GM03348 (cell line): ENCODE data around the gene AKAP13.
A peak's percentile ranks its signal among the peaks of the same experiment; 100 is the strongest.

ENCODE experiments used
- DNase-seq: peaks from one replicate; pipeline ENCODE4 v3.0.0; 2012; ENCODE audit warnings: low spot score

AKAP13 gene

GRCh38 chr15:85496551-85497171 is 116.3 kb downstream of the AKAP13 start:
- DNase-seq = no peak

- DNase-seq = no peak
These were observed 116.8 kb downstream of the AKAP13 start for GRCh38 chr15:85497172-85497569.

- DNase-seq = no peak
These were observed 118.1 kb downstream of the AKAP13 start for GRCh38 chr15:85498471-85498870.

DNA sequence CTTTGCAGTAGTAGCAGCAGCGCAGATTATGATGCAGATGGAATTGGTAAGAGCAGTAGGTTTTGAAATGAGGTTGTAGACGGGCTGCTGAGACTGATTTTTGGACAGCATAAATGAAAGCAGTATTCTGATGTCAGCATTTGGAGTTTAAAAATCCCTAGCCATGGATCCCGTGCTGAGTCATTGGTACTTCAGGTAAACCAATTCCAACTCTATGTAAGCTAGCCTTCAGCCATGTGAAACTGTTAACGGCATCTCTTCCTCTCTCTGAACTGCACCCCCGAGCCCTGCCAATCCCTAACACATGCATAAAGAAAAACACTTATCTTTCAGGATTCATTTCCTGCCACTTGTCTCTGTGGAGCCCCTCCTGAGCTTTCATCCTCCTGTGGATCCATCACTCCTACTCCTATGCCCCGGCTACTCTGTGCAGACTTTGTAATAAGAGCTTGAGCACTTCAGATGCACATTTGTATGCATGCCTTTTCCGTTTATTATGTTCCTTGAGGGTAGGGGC is 119.0 kb downstream of the AKAP13 start:
- DNase-seq = no peak

GRCh38 chr15:85500060-85500708 is 119.8 kb downstream of the AKAP13 start:
- DNase-seq = no peak

- no peak for DNase-seq
These were observed 120.3 kb downstream of the AKAP13 start for GRCh38 chr15:85500729-85501128.

DNA sequence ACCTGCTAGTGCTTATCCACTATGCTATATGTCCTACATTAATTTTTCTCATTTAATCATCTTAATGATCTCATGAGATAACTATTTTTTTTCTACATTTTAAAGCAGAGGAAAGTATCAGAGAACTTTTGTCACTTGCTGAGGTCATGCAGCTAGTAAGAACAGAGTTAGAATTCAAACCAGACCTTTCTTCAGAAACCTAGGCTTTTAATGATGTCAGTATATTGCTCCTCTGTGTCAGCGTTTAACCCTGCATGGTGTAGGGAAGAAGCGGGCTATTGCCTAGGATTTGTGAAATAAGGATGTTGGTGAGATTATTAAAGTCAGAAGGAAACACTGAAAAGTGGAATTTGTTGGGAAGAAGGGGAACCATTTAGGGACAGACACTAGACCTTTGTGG is 121.2 kb downstream of the AKAP13 start:
- no peak for DNase-seq

DNA sequence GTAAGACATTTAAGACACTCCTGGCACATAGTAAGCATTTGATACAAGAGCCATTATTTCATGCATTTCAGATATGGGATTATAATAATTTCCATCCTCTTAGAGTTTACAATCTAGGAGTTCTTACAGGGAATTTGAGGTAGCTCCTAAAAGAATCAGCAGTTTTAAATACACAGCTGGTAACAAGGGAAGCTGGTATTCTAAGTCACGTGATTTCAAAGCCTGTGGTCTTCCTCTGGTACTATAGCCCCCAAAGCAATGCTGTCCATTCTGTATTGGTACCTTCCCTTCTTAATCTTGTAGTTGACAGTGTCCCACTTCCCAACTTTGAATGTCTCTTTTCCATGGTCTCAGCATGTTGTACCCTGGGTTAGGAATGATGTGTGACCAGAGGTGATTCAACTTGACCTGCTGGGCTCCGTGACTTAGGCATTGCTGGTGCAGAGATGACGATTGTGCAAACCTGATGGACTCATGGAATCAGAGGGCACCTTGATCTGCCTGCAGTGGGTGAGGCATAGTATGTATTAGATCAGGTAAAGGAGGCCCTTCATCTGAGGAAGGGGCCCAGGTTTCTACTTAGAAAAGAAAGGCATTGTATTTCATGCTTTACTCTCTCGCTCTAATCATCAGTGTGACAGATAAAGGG is 122.9 kb downstream of the AKAP13 start:
- no peak for DNase-seq

DNA sequence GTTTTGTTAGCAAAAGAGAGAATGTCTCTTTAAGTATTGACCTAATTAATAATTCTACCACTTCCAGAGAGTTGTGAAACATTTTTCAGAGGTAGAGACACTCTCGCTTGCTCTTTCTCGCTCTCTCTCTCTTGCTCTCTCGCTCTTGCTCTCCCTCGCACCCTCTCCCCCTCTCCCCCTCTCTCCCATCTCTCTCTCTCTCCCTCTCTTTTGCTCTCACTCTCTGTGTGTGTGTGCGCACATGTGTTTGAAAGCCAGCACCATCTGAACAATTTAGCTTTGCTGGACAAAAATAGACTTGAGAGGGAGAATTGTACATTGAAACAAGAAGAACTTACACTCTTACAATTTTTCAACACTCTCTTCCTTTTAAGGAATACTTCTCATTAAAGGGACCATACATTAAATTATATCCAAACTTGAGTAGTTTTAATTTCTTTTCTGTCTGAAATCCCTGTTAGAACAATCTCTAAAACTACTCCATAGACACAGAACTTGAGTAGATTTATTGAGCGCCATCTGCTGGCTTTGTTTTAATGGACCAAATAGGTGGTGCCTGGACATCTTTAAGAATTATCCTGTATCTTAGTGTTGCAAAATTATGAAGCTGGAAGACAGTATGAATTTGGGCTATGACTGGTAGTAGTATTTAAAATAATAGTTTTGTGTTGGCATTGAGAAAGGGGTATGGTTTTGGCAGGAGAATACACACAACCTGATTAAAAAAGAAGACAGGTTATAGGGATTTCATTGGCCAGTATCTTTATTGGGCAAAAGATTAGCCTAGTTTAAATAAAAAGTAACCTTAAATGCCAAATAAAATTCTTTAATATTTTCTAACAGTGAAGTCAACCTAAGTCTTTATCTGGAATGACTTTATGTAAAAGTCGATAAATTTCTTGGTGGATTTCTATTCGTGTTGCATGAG is 124.6 kb downstream of the AKAP13 start:
- DNase-seq = peak; percentile 63

DNA sequence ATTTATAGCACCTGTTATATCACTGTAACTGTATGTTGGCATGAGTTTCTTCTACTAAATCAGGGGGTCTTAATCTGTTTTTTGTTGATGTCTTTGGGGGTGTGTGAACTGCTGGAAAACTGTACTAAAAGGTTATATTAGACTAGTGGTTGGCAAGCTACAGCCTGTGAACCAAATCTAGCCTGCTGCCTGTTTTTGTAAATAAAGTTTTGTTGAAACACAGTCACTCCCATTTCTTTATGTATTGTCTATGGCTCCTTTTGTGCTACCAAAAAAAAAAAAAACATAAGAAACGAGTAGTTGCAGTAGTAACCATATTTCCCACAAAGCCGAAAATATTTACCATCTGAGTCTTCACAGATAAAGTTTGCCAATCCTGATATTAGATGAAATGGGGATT is 126.7 kb downstream of the AKAP13 start:
- DNase-seq = no peak

DNA sequence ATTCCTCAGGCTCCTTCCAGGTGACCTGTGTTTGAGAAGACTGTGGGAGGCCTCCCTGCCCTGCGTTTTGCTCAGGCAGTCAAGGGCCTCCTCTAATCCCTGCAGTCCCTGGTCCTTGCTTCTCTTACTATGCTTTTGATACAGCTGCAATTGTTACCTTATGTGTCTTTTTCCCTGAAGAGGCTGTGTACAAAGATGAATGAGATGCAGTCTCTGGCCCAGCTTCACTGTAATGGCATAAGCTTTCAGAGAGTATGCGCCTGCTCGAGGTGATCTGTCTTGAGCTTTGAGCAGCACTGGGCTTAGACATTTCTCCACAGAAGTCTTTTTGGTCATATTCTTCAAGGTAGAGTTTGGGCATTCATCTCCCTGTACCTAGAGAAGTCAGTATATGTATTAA is 129.6 kb downstream of the AKAP13 start:
- no peak for DNase-seq

DNA sequence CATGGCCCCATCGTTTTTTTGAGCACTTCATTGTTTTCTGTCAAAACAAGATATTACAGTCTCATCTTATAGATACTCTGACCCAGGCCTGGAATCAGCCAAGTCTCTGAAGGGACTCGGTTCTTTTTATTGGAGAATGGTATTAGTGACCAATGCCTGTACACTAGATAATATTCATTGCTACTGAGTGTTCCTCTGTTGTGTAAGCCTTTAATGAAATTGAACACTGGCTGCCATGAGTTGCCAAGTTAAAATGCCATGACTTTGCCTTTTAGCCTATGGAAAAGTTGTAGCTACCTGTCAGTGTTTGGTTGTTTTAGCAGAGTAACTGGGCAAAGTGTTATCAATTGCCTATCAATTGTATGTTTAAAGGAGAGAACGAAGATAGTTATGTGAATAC is 134.0 kb downstream of the AKAP13 start:
- no peak for DNase-seq

- no peak for DNase-seq
These were observed 134.8 kb downstream of the AKAP13 start for GRCh38 chr15:85515212-85515611.

DNA sequence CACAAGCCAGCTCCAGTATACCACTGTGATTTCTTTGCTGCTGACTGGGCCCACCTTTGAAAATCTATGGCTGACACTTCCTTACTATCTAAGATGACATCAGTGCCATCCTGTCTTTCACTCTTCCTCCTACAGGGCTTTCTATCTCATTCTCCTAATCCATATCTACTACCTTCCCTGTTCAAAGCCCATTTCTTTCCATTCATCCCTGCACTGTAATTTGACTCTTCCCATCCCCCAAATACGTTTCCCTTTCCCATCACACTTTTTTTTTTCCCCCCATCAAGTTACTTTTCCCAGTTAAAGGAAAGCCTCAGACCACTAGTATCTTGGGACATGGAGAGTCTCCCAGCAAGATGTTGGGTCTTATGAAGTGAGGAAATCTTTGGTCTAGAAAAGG is 136.7 kb downstream of the AKAP13 start:
- DNase-seq = no peak

- peak; percentile 14 for DNase-seq
These were observed 138.8 kb downstream of the AKAP13 start for GRCh38 chr15:85518979-85519761.

GRCh38 chr15:85520650-85521049 is 140.2 kb downstream of the AKAP13 start:
- DNase-seq = no peak

- DNase-seq = no peak
These were observed 143.1 kb downstream of the AKAP13 start for GRCh38 chr15:85523530-85523929.

- DNase-seq = no peak
These were observed 145.4 kb downstream of the AKAP13 start for GRCh38 chr15:85525755-85526154.

DNA sequence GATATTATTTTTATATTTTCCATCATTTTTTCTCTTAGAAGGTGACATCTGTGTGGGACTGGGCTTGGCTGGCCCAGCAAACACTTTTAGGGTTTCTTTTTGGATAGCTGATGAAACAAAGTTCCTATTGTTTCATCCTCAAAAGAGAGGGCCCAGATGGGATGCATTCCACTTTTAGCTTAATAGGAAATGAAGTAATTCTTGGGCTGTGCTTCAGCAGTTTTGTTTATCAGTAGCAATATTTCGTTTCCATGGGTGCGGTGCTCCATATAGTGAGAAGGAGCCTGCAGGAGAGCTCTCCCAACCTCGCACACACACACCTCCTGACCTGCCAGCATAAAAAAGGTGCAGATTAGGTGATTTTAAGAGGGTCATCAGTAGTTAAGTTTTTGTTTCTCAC is 147.5 kb downstream of the AKAP13 start:
- peak; percentile 78 for DNase-seq

GRCh38 chr15:85530079-85530478 is 149.7 kb downstream of the AKAP13 start:
- no peak for DNase-seq

DNA sequence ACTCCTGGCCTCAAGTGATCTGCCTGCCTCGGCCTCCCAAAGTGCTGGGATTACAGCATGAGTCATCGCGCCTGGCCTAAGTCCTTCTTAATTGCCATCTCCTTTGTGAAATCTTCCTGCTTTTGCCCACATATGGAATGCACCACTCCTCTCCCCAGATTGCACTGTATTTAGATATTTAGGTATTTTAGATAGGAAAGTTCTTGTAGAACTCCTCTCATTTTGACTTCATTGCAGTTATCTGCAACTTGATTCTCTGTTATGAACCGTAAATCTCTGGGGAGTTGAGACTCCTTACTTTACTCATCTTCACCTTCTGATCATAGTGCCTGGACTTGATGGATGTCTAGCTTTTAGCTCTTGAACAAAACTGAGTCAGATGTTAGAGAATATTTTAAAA is 150.7 kb downstream of the AKAP13 start:
- DNase-seq = no peak
